CD4-positive, alpha-beta memory T cell (primary cell): Measurements from ENCODE around the gene PAFAH1B1. TPM values are rescaled to one million over a fixed set of nuclear protein-coding genes. Genes with fewer than 3 reads are reported as not detected.

Experiments
- CTCF ChIA-PET: fragments of 350-600 bp; sonication (Branson Sonifier 250); formaldehyde crosslinking; loops from one replicate; lab custom pipeline; 2021; ENCODE audit warnings: inconsistent platforms; ENCODE audit not compliant: partially characterized antibody; lab: Charles Lee
- POLR2A ChIA-PET: fragments of 350-600 bp; sonication (Branson Sonifier 250); formaldehyde crosslinking; loops from one replicate; lab custom pipeline; 2021; ENCODE audit not compliant: partially characterized antibody; lab: Charles Lee
- DNase-seq, 5 donors: peaks; one replicate each; pipeline versions ENCODE4 v3.0.0 to v3.0.0-alpha.2; 2020 to 2022; ENCODE audit warnings: mixed read lengths in 1 of 5
- H3K27ac ChIP-seq: one replicate; pipeline ENCODE4 v1.7.0; 2013; ENCODE audit warnings: low read depth, low read length
- H3K27me3 ChIP-seq: 2 replicates; pipeline ENCODE4 v1.7.0; 2013; ENCODE audit warnings: mild to moderate bottlenecking, low read length, moderate library complexity; ENCODE audit not compliant: insufficient read depth
- H3K36me3 ChIP-seq: 2 replicates; pipeline ENCODE4 v1.7.0; 2013; ENCODE audit warnings: mild to moderate bottlenecking, low read length, moderate library complexity; ENCODE audit not compliant: insufficient read depth
- H3K4me1 ChIP-seq: 2 replicates; pipeline ENCODE4 v1.7.0; 2013; ENCODE audit warnings: mild to moderate bottlenecking, low read length, moderate library complexity; ENCODE audit not compliant: insufficient read depth
- H3K4me3 ChIP-seq, 2 donors: one replicate each; pipeline ENCODE4 v1.7.0; 2013; ENCODE audit warnings: low read length in 2 of 2, mild to moderate bottlenecking in 1 of 2
- H3K9me3 ChIP-seq, 2 donors: one replicate each; pipeline ENCODE4 v1.7.0; 2013; ENCODE audit warnings: low read length in 2 of 2, control low read depth in 1 of 2; ENCODE audit not compliant: control insufficient read depth in 1 of 2
- H3K27ac Mint-ChIP-seq, 7 donors: one replicate each; pipeline ENCODE4 v1.8.0; 2020 to 2021; ENCODE audit warnings: mixed read lengths in 7 of 7, mild to moderate bottlenecking in 6 of 7, inconsistent platforms in 3 of 7, moderate library complexity in 3 of 7
- H3K27me3 Mint-ChIP-seq, 2 donors: one replicate each; pipeline ENCODE4 v1.8.0; 2020 to 2021; ENCODE audit warnings: mixed read lengths in 2 of 2
- H3K36me3 Mint-ChIP-seq, 2 donors: one replicate each; pipeline ENCODE4 v1.8.0; 2020 to 2021; ENCODE audit warnings: mixed read lengths in 2 of 2, inconsistent platforms in 1 of 2, mild to moderate bottlenecking in 1 of 2
- H3K4me1 Mint-ChIP-seq, 4 donors: one replicate each; pipeline ENCODE4 v1.8.0; 2020 to 2021; ENCODE audit warnings: mixed read lengths in 4 of 4, mild to moderate bottlenecking in 1 of 4
- H3K4me3 Mint-ChIP-seq, 8 donors: one replicate each; pipeline ENCODE4 v1.8.0; 2020 to 2021; ENCODE audit warnings: mixed read lengths in 8 of 8, mild to moderate bottlenecking in 7 of 8, moderate library complexity in 6 of 8, inconsistent platforms in 3 of 8
- H3K9me3 Mint-ChIP-seq, 8 donors: one replicate each; pipeline ENCODE4 v1.8.0; 2020 to 2021; ENCODE audit warnings: mixed read lengths in 8 of 8, mild to moderate bottlenecking in 5 of 8, inconsistent platforms in 3 of 8, moderate library complexity in 1 of 8
- intact Hi-C: fragments of 100-400 bp; cut with micrococcal nuclease; formaldehyde crosslinking; loops from one replicate; pipeline ENCODE4 v1.15.1; 2023
- polyA plus RNA-seq, 2 donors: library from polyadenylated mRNA; unstranded; fragments of 300-500 nt; fragmentation: Illumina TruSeq; gene quantifications; one replicate each; pipeline ENCODE4 v1.2.3, GENCODE V29; 2021
- total RNA-seq, 2 experiments: library from RNA; stranded (reverse); gene quantifications; one replicate each; pipeline ENCODE4 v1.2.3, GENCODE V29; 2021

The PAFAH1B1 gene
- total and polyA plus RNA-seq, 4 experiments from 2014 or later: 18.1 to 153 (median 87.8) TPM

GRCh38 chr17:2635241-2635640 lies 41.8 kb downstream of the PAFAH1B1 start:
- DNase-seq: no peak
- Mint-ChIP-seq H3K9me3 (no peaks in the 10 kb centered on the region), H3K27ac (peak overlapping the region in 3 of 7 donors; percentile 9 to 48 (median 41)), H3K4me1 (peaks cover 35 to 77% (median 56%) of the 10 kb centered on the region in 4 donors), H3K36me3 (peaks cover 11 to 34% of the 10 kb centered on the region in 2 donors), H3K27me3 (no peaks in the 10 kb centered on the region), H3K4me3 (no peak overlapping the region)
- intact Hi-C loops: no loop called here
- POLR2A ChIA-PET: interaction anchor here (1.7 kb wide), 1 partner anchor 42 kb away, joined by 4 read pairs; the partner anchor contains the start of gene PAFAH1B1
- Histone ChIP-seq H3K4me3 (no peak overlapping the region), H3K27me3 (no peaks in the 10 kb centered on the region), H3K27ac (no peak overlapping the region), H3K36me3 (peaks cover 4% of the 10 kb centered on the region), H3K9me3 (no peaks in the 10 kb centered on the region), H3K4me1 (peaks cover 49% of the 10 kb centered on the region)
- CTCF ChIA-PET: no interaction called here

- CTCF ChIA-PET: no interaction called here
- no peak for DNase-seq
- POLR2A ChIA-PET: interaction anchor here (1.7 kb wide), 1 partner anchor 42 kb away, joined by 4 read pairs; the partner anchor contains the start of gene PAFAH1B1
- Mint-ChIP-seq H3K27me3 (no peaks in the 10 kb centered on the region), H3K9me3 (no peaks in the 10 kb centered on the region), H3K4me3 (no peak overlapping the region), H3K4me1 (peaks cover 32 to 77% (median 55%) of the 10 kb centered on the region in 4 donors), H3K27ac (peak overlapping the region in 3 of 7 donors; percentile 9 to 33 (median 22)), H3K36me3 (peaks cover 12 to 37% of the 10 kb centered on the region in 2 donors)
- intact Hi-C loops: no loop called here
- no peak overlapping the region for H3K27ac ChIP-seq
- H3K27me3 ChIP-seq: no peaks in the 10 kb centered on the region
- H3K9me3 ChIP-seq: no peaks in the 10 kb centered on the region
- no peak overlapping the region for H3K4me3 ChIP-seq
- H3K36me3 ChIP-seq: peaks cover 4% of the 10 kb centered on the region
- peaks cover 46% of the 10 kb centered on the region for H3K4me1 ChIP-seq
These were observed 42.2 kb downstream of the PAFAH1B1 start for GRCh38 chr17:2635675-2636074.

GRCh38 chr17:2636169-2636930 lies 42.9 kb downstream of the PAFAH1B1 start:
- peaks cover 4% of the 10 kb centered on the region for H3K36me3 ChIP-seq

GRCh38 chr17:2637422-2637821 lies 44.0 kb downstream of the PAFAH1B1 start:
- H3K4me3 ChIP-seq: no peak overlapping the region
- no peaks in the 10 kb centered on the region for H3K9me3 ChIP-seq
- no peak overlapping the region for H3K27ac ChIP-seq
- H3K27me3 ChIP-seq: no peaks in the 10 kb centered on the region
- no peak overlapping the region for H3K4me3 Mint-ChIP-seq
- no peak for DNase-seq
- no peaks in the 10 kb centered on the region for H3K27me3 Mint-ChIP-seq
- H3K9me3 Mint-ChIP-seq: no peaks in the 10 kb centered on the region
- peaks cover 29% of the 10 kb centered on the region for H3K4me1 ChIP-seq
- peaks cover 23 to 49% of the 10 kb centered on the region in 2 donors for H3K36me3 Mint-ChIP-seq
- peaks cover 14% of the 10 kb centered on the region for H3K36me3 ChIP-seq
- CTCF ChIA-PET: no interaction called here
- intact Hi-C loops: no loop called here
- POLR2A ChIA-PET: no interaction called here
- peaks cover 22 to 73% (median 49%) of the 10 kb centered on the region in 4 donors for H3K4me1 Mint-ChIP-seq
- H3K27ac Mint-ChIP-seq: peak overlapping the region in 1 of 7 donors; percentile 33

More at GRCh38 chr17:2636169-2636930, 42.9 kb downstream of the PAFAH1B1 start:
- no peaks in the 10 kb centered on the region for H3K9me3 ChIP-seq
- POLR2A ChIA-PET: interaction anchor here (0.5 kb wide), 1 partner anchor 39 kb away, joined by 3 read pairs; no protein-coding TSS in a partner anchor
- no peaks in the 10 kb centered on the region for H3K27me3 Mint-ChIP-seq
- H3K4me3 ChIP-seq: no peak overlapping the region
- no peaks in the 10 kb centered on the region for H3K27me3 ChIP-seq
- intact Hi-C loops: no loop called here
- DNase-seq: no peak
- no peak overlapping the region for H3K27ac ChIP-seq
- peaks cover 32 to 77% (median 54%) of the 10 kb centered on the region in 4 donors for H3K4me1 Mint-ChIP-seq
- peak overlapping the region in 3 of 7 donors; percentile 33 to 46 (median 41) for H3K27ac Mint-ChIP-seq
- H3K9me3 Mint-ChIP-seq: no peaks in the 10 kb centered on the region
- H3K4me3 Mint-ChIP-seq: no peak overlapping the region
- peaks cover 39% of the 10 kb centered on the region for H3K4me1 ChIP-seq
- CTCF ChIA-PET: no interaction called here
- peaks cover 16 to 42% of the 10 kb centered on the region in 2 donors for H3K36me3 Mint-ChIP-seq

GRCh38 chr17:2644971-2645370 lies 51.5 kb downstream of the PAFAH1B1 start:
- H3K4me1 ChIP-seq: no peaks in the 10 kb centered on the region
- no peak for DNase-seq
- peaks cover 28 to 35% of the 10 kb centered on the region in 2 donors for H3K36me3 Mint-ChIP-seq
- CTCF ChIA-PET: no interaction called here
- H3K9me3 ChIP-seq: no peaks in the 10 kb centered on the region
- no peak overlapping the region for H3K4me3 ChIP-seq
- no peak overlapping the region for H3K4me3 Mint-ChIP-seq
- peak overlapping the region in 2 of 7 donors; percentile 22 to 34 for H3K27ac Mint-ChIP-seq
- peaks cover 16% of the 10 kb centered on the region for H3K36me3 ChIP-seq
- H3K27me3 ChIP-seq: no peaks in the 10 kb centered on the region
- intact Hi-C loops: no loop called here
- no peak overlapping the region for H3K27ac ChIP-seq
- H3K4me1 Mint-ChIP-seq: peaks cover 10 to 26% (median 20%) of the 10 kb centered on the region in 4 donors
- H3K27me3 Mint-ChIP-seq: no peaks in the 10 kb centered on the region
- POLR2A ChIA-PET: no interaction called here
- H3K9me3 Mint-ChIP-seq: no peaks in the 10 kb centered on the region

- POLR2A ChIA-PET: no interaction called here
- H3K4me3 ChIP-seq: no peak overlapping the region
- no peak overlapping the region for H3K27ac ChIP-seq
- no peaks in the 10 kb centered on the region for H3K27me3 ChIP-seq
- peaks cover 0 to 10% (median 0%) of the 10 kb centered on the region in 8 donors for H3K9me3 Mint-ChIP-seq
- H3K27ac Mint-ChIP-seq: no peak overlapping the region
- CTCF ChIA-PET: no interaction called here
- intact Hi-C loops: no loop called here
- H3K4me1 ChIP-seq: no peaks in the 10 kb centered on the region
- H3K9me3 ChIP-seq: no peaks in the 10 kb centered on the region
- H3K27me3 Mint-ChIP-seq: no peaks in the 10 kb centered on the region
- no peak for DNase-seq
- H3K36me3 ChIP-seq: peaks cover 4% of the 10 kb centered on the region
- H3K4me3 Mint-ChIP-seq: no peak overlapping the region
- H3K36me3 Mint-ChIP-seq: peaks cover 29 to 30% of the 10 kb centered on the region in 2 donors
- peaks cover 6 to 16% (median 9%) of the 10 kb centered on the region in 4 donors for H3K4me1 Mint-ChIP-seq
These were observed 54.5 kb downstream of the PAFAH1B1 start for GRCh38 chr17:2647957-2648356.

- Mint-ChIP-seq H3K27ac (peak overlapping the region in 2 of 7 donors; percentile 25 to 30), H3K4me3 (no peak overlapping the region), H3K27me3 (no peaks in the 10 kb centered on the region), H3K36me3 (peaks cover 27 to 34% of the 10 kb centered on the region in 2 donors), H3K9me3 (peaks cover 0 to 11% (median 0%) of the 10 kb centered on the region in 8 donors), H3K4me1 (peaks cover 7 to 19% (median 11%) of the 10 kb centered on the region in 4 donors)
- Histone ChIP-seq H3K36me3 (peaks cover 4% of the 10 kb centered on the region), H3K4me3 (no peak overlapping the region), H3K27me3 (no peaks in the 10 kb centered on the region), H3K27ac (no peak overlapping the region), H3K9me3 (no peaks in the 10 kb centered on the region), H3K4me1 (no peaks in the 10 kb centered on the region)
- intact Hi-C loops: no loop called here
- no peak for DNase-seq
- ChIA-PET POLR2A (no interaction called here), CTCF (no interaction called here)
These were observed 55.7 kb downstream of the PAFAH1B1 start for GRCh38 chr17:2649191-2649590.
